GM19324 (cell line): Measurements from ENCODE around the gene ZNF567.
"Not testable (repeated sequence)": the region's sequence is repeated elsewhere in the genome, so short reads cannot be mapped to it uniquely, and the experiment has no call there.

Source experiments
- ATAC-seq: cut with Tn5 transposase; IDR thresholded peaks from one replicate; pipeline ENCODE4 v1.9.1; 2021; ENCODE audit warnings: mild to moderate bottlenecking, moderate library complexity; ENCODE audit not compliant: unreplicated experiment, low FRiP score

The ZNF567 gene

GRCh38 chr19:36687214-36688056 is at the start of gene ZNF567:
ZNF567 (plus strand) TSS chr19:36687612; CDS start chr19:36694868, 7,256 bp downstream.
- peak; percentile 97 for ATAC-seq

- no peak for ATAC-seq
Observed at GRCh38 chr19:36638862-36639510, 48.4 kb upstream of the ZNF567 start.

- ATAC-seq = no peak
Observed at GRCh38 chr19:36646746-36647145, 40.7 kb upstream of the ZNF567 start.

GRCh38 chr19:36652958-36653357 is 34.5 kb upstream of the ZNF567 start:
- ATAC-seq = no peak

- ATAC-seq = no peak
Observed at GRCh38 chr19:36665832-36666231, 21.6 kb upstream of the ZNF567 start.

- no peak for ATAC-seq
Observed at GRCh38 chr19:36668646-36669045, 18.8 kb upstream of the ZNF567 start.

- ATAC-seq = no peak
Observed at GRCh38 chr19:36672368-36672767, 15.0 kb upstream of the ZNF567 start.

- no peak for ATAC-seq
Observed at GRCh38 chr19:36674201-36674600, 13.2 kb upstream of the ZNF567 start.

GRCh38 chr19:36679455-36679854 is 8.0 kb upstream of the ZNF567 start:
- no peak for ATAC-seq

GRCh38 chr19:36685835-36686234 is 1.6 kb upstream of the ZNF567 start:
- no peak for ATAC-seq

GRCh38 chr19:36686365-36687213 is 823 bp upstream of the ZNF567 start:
- ATAC-seq = no peak

GRCh38 chr19:36688058-36688457 is 646 bp downstream of the ZNF567 start:
- ATAC-seq = no peak

- no peak for ATAC-seq
Observed at GRCh38 chr19:36707134-36707533, 19.7 kb downstream of the ZNF567 start.

- ATAC-seq = no peak
Observed at GRCh38 chr19:36709423-36709822, 22.0 kb downstream of the ZNF567 start.

GRCh38 chr19:36719687-36720556 is 32.5 kb downstream of the ZNF567 start:
- ATAC-seq = no peak

- ATAC-seq = not testable (repeated sequence)
Observed at GRCh38 chr19:36736166-36736565, 48.8 kb downstream of the ZNF567 start.

GRCh38 chr19:36745870-36746269 is 58.5 kb downstream of the ZNF567 start:
- ATAC-seq = no peak

GRCh38 chr19:36747750-36748149 is 60.3 kb downstream of the ZNF567 start:
- ATAC-seq = no peak

GRCh38 chr19:36748431-36749275 is 61.2 kb downstream of the ZNF567 start:
- ATAC-seq = no peak
